SK-N-SH treated with all-trans-retinoic acid at 6 μM for 48 hours (cell line): ENCODE data around the gene ARHGEF37.
A peak's percentile ranks its signal among the peaks of the same experiment; 100 is the strongest.

Experiments used
- ATAC-seq: fragments of 200-7000 bp; cut with Tn5 transposase; 3 replicates; pipeline ENCODE4 v1.9.1; 2020; ENCODE audit warnings: mild to moderate bottlenecking, moderate library complexity
- ARNTL ChIP-seq: fragments of 450-650 bp; formaldehyde crosslinking; IDR thresholded peaks from 2 replicates; pipeline ENCODE4 v1.5.0; 2020; ENCODE audit warnings: low read depth, mild to moderate bottlenecking, moderate library complexity, borderline replicate concordance
- BACH2 ChIP-seq: fragments of 250-450 bp; sonication (Bioruptor Pico); IDR thresholded peaks from 2 replicates; pipeline ENCODE4 v1.9.0; 2021; ENCODE audit warnings: mild to moderate bottlenecking, borderline replicate concordance
- CREB5 ChIP-seq: fragments of 250-450 bp; sonication (Bioruptor Pico); IDR thresholded peaks from 2 replicates; pipeline ENCODE4 v1.5.1; 2020; ENCODE audit warnings: low read depth, mild to moderate bottlenecking, moderate library complexity
- CSRNP3 ChIP-seq: fragments of 250-450 bp; sonication (Bioruptor Pico); IDR thresholded peaks from 2 replicates; pipeline ENCODE4 v1.5.1; 2021; ENCODE audit warnings: mild to moderate bottlenecking, moderate library complexity
- ESRRG ChIP-seq: fragments of 250-450 bp; sonication (Bioruptor Pico); IDR thresholded peaks from 2 replicates; pipeline ENCODE4 v1.6.1; 2021; ENCODE audit warnings: mild to moderate bottlenecking
- GLIS3 ChIP-seq: fragments of 250-450 bp; sonication (Bioruptor Pico); IDR thresholded peaks from 2 replicates; pipeline ENCODE4 v1.5.0; 2020; ENCODE audit warnings: mild to moderate bottlenecking, moderate library complexity
- ISL1 ChIP-seq: fragments of 250-450 bp; sonication (Bioruptor Pico); IDR thresholded peaks from 2 replicates; pipeline ENCODE4 v2.1.2; 2022; ENCODE audit warnings: mild to moderate bottlenecking, moderate library complexity
- OSR1 ChIP-seq: fragments of 250-450 bp; sonication (Bioruptor Pico); IDR thresholded peaks from 2 replicates; pipeline ENCODE4 v1.8.0; 2022; ENCODE audit warnings: moderate library complexity, mild to moderate bottlenecking, inconsistent platforms
- POU6F1 ChIP-seq: fragments of 250-450 bp; sonication (Bioruptor Pico); IDR thresholded peaks from 2 replicates; pipeline ENCODE4 v1.8.0; 2021; ENCODE audit warnings: low read depth, mild to moderate bottlenecking, moderate library complexity, borderline replicate concordance
- PPARA ChIP-seq: fragments of 250-450 bp; sonication (Bioruptor Pico); IDR thresholded peaks from 2 replicates; pipeline ENCODE4 v1.5.0; 2020; ENCODE audit warnings: mild to moderate bottlenecking, borderline replicate concordance
- RARB ChIP-seq: fragments of 250-450 bp; sonication (Bioruptor Pico); IDR thresholded peaks from 2 replicates; pipeline ENCODE4 v1.8.0; 2021; ENCODE audit warnings: mild to moderate bottlenecking, moderate library complexity
- SNAI2 ChIP-seq: fragments of 250-450 bp; sonication (Bioruptor Pico); IDR thresholded peaks from 2 replicates; pipeline ENCODE4 v1.5.0; 2020; ENCODE audit warnings: mild to moderate bottlenecking, moderate library complexity
- TCF4 ChIP-seq: fragments of 250-450 bp; sonication (Bioruptor Pico); IDR thresholded peaks from 2 replicates; pipeline ENCODE4 v1.8.0; 2021; ENCODE audit warnings: mild to moderate bottlenecking, moderate library complexity, borderline replicate concordance
- TOX ChIP-seq: fragments of 250-450 bp; sonication (Bioruptor Pico); IDR thresholded peaks from 2 replicates; pipeline ENCODE4 v1.8.0; 2021; ENCODE audit warnings: mild to moderate bottlenecking, moderate library complexity, borderline replicate concordance
- ZC3H10 ChIP-seq: fragments of 250-450 bp; sonication (Bioruptor Pico); IDR thresholded peaks from 2 replicates; pipeline ENCODE4 v1.5.1; 2021; ENCODE audit warnings: mild to moderate bottlenecking, moderate library complexity
- ZFP3 ChIP-seq: fragments of 250-450 bp; sonication (Bioruptor Pico); IDR thresholded peaks from 2 replicates; pipeline ENCODE4 v1.5.0; 2020; ENCODE audit warnings: mild to moderate bottlenecking, moderate library complexity
- ZFP30 ChIP-seq: fragments of 450-650 bp; formaldehyde crosslinking; IDR thresholded peaks from 2 replicates; pipeline ENCODE4 v1.5.0; 2022; ENCODE audit warnings: mild to moderate bottlenecking, moderate library complexity
- ZNF565 ChIP-seq: fragments of 450-650 bp; formaldehyde crosslinking; conservative IDR thresholded peaks from 2 replicates; pipeline ENCODE4 v1.5.0; 2020; ENCODE audit warnings: low read depth, mild to moderate bottlenecking, moderate library complexity
- ZNF70 ChIP-seq: fragments of 450-650 bp; formaldehyde crosslinking; IDR thresholded peaks from 2 replicates; pipeline ENCODE4 v1.5.0; 2020; ENCODE audit warnings: mild to moderate bottlenecking, moderate library complexity
- ZNF8 ChIP-seq: fragments of 450-650 bp; formaldehyde crosslinking; IDR thresholded peaks from 2 replicates; pipeline ENCODE4 v1.5.0; 2020; ENCODE audit warnings: mild to moderate bottlenecking, moderate library complexity
- TF ChIP-seq, protein P1 (sequence below): fragments of 250-450 bp; sonication (Bioruptor Pico); IDR thresholded peaks from 2 replicates; pipeline ENCODE4 v1.8.0; 2020; ENCODE audit warnings: mild to moderate bottlenecking, moderate library complexity, borderline replicate concordance
- TF ChIP-seq, protein P2 (sequence below): fragments of 250-450 bp; sonication (Bioruptor Pico); IDR thresholded peaks from 2 replicates; pipeline ENCODE4 v1.5.0; 2020; ENCODE audit warnings: mild to moderate bottlenecking, moderate library complexity

ARHGEF37 gene

GRCh38 chr5:149576021-149576420, 5.3 kb upstream of the ARHGEF37 start:
- no peak for ATAC-seq

GRCh38 chr5:149578896-149579295, 2.4 kb upstream of the ARHGEF37 start:
- ATAC-seq: no peak

More at GRCh38 chr5:149576021-149576420, 5.3 kb upstream of the ARHGEF37 start:
- TF ChIP-seq TOX (CRISPR knock-in tag) (no peak), ZNF8 (CRISPR knock-in tag) (no peak), ZC3H10 (CRISPR knock-in tag) (no peak), SNAI2 (CRISPR knock-in tag) (no peak)
- TF ChIP-seq, protein P1, sequence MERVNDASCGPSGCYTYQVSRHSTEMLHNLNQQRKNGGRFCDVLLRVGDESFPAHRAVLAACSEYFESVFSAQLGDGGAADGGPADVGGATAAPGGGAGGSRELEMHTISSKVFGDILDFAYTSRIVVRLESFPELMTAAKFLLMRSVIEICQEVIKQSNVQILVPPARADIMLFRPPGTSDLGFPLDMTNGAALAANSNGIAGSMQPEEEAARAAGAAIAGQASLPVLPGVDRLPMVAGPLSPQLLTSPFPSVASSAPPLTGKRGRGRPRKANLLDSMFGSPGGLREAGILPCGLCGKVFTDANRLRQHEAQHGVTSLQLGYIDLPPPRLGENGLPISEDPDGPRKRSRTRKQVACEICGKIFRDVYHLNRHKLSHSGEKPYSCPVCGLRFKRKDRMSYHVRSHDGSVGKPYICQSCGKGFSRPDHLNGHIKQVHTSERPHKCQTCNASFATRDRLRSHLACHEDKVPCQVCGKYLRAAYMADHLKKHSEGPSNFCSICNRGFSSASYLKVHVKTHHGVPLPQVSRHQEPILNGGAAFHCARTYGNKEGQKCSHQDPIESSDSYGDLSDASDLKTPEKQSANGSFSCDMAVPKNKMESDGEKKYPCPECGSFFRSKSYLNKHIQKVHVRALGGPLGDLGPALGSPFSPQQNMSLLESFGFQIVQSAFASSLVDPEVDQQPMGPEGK (CRISPR knock-in tag): no peak
- TF ChIP-seq, all 23 proteins: peak for 0

DNA sequence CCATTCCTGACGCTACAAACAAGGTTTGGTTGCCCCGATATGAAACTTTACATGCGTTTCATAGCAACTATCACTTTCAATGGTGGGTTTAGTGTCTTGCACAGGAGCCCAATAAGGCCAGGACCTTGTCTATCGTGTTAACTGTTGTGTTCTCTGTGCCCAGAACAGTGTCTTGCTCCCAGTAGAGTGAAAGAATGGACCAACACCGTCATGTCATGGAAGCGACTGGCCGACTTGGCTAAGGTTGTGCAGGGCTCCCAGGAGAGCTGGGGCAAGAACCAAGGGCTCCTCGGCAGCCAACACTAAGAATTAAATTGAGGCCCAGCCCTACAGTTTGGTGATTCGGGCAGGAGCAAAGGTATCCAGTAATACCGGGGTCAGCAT, 498 bp upstream of the ARHGEF37 start:
- peak; percentile 54; the same call in 1 of the 2 replicates for TF ChIP-seq ZFP3 (CRISPR knock-in tag)
- TF ChIP-seq GLIS3 (CRISPR knock-in tag): no peak
- ATAC-seq: peak; percentile 54

More at GRCh38 chr5:149578896-149579295, 2.4 kb upstream of the ARHGEF37 start:
- TF ChIP-seq BACH2 (CRISPR knock-in tag) (no peak), OSR1 (CRISPR knock-in tag) (no peak), ISL1 (CRISPR knock-in tag) (no peak), TOX (CRISPR knock-in tag) (no peak), ZNF565 (no peak), ZNF8 (CRISPR knock-in tag) (no peak), ESRRG (CRISPR knock-in tag) (no peak), TCF4 (no peak), ZC3H10 (CRISPR knock-in tag) (no peak), CSRNP3 (CRISPR knock-in tag) (no peak), ZFP30 (no peak), GLIS3 (CRISPR knock-in tag) (no peak), SNAI2 (CRISPR knock-in tag) (no peak), ARNTL (CRISPR knock-in tag) (no peak), PPARA (CRISPR knock-in tag) (no peak), ZFP3 (CRISPR knock-in tag) (no peak), POU6F1 (CRISPR knock-in tag) (no peak), ZNF70 (no peak), RARB (CRISPR knock-in tag) (no peak)
- TF ChIP-seq, protein P2, sequence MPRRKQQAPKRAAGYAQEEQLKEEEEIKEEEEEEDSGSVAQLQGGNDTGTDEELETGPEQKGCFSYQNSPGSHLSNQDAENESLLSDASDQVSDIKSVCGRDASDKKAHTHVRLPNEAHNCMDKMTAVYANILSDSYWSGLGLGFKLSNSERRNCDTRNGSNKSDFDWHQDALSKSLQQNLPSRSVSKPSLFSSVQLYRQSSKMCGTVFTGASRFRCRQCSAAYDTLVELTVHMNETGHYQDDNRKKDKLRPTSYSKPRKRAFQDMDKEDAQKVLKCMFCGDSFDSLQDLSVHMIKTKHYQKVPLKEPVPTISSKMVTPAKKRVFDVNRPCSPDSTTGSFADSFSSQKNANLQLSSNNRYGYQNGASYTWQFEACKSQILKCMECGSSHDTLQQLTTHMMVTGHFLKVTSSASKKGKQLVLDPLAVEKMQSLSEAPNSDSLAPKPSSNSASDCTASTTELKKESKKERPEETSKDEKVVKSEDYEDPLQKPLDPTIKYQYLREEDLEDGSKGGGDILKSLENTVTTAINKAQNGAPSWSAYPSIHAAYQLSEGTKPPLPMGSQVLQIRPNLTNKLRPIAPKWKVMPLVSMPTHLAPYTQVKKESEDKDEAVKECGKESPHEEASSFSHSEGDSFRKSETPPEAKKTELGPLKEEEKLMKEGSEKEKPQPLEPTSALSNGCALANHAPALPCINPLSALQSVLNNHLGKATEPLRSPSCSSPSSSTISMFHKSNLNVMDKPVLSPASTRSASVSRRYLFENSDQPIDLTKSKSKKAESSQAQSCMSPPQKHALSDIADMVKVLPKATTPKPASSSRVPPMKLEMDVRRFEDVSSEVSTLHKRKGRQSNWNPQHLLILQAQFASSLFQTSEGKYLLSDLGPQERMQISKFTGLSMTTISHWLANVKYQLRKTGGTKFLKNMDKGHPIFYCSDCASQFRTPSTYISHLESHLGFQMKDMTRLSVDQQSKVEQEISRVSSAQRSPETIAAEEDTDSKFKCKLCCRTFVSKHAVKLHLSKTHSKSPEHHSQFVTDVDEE (CRISPR knock-in tag): no peak

GRCh38 chr5:149581931-149582768, 852 bp downstream of the ARHGEF37 start:
- TF ChIP-seq CSRNP3 (CRISPR knock-in tag) (no peak), CREB5 (no peak), ARNTL (CRISPR knock-in tag) (no peak), ZNF565 (no peak), BACH2 (CRISPR knock-in tag) (no peak)
- TF ChIP-seq, all 23 proteins: peak for 0
- ATAC-seq: peak; percentile 21
